ENCODE data around the gene SLC39A10. TPM values are rescaled to one million over a fixed set of nuclear protein-coding genes. Genes with fewer than 3 reads are reported as not detected.
A peak's percentile ranks its signal among the peaks of the same experiment; 100 is the strongest.

SLC39A10 gene, protein sequence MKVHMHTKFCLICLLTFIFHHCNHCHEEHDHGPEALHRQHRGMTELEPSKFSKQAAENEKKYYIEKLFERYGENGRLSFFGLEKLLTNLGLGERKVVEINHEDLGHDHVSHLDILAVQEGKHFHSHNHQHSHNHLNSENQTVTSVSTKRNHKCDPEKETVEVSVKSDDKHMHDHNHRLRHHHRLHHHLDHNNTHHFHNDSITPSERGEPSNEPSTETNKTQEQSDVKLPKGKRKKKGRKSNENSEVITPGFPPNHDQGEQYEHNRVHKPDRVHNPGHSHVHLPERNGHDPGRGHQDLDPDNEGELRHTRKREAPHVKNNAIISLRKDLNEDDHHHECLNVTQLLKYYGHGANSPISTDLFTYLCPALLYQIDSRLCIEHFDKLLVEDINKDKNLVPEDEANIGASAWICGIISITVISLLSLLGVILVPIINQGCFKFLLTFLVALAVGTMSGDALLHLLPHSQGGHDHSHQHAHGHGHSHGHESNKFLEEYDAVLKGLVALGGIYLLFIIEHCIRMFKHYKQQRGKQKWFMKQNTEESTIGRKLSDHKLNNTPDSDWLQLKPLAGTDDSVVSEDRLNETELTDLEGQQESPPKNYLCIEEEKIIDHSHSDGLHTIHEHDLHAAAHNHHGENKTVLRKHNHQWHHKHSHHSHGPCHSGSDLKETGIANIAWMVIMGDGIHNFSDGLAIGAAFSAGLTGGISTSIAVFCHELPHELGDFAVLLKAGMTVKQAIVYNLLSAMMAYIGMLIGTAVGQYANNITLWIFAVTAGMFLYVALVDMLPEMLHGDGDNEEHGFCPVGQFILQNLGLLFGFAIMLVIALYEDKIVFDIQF
- total RNA-seq (10 to 100 TPM; 21.3 to 83.0 (median 34.6) TPM), polyA plus RNA-seq (10 to 100 TPM in 2 of 3 donors, 1 to 10 TPM in 1; 6.6 to 18.0 (median 11.7) TPM)
- long read RNA-seq, donor 1, full-length matches to known transcripts = 2 of 33 reads
- long read RNA-seq, donor 1, partial matches to known transcripts = 31 of 33 reads
- long read RNA-seq, donor 1, other reads (novel, unspliced or antisense) = 0 of 33 reads
- long read RNA-seq, donor 2, full-length matches to known transcripts = 1 of 12 reads
- long read RNA-seq, donor 2, partial matches to known transcripts = 11 of 12 reads
- long read RNA-seq, donor 2, other reads (novel, unspliced or antisense) = 0 of 12 reads
- long read RNA-seq, donor 3, full-length matches to known transcripts = 2 of 12 reads
- long read RNA-seq, donor 3, partial matches to known transcripts = 10 of 12 reads
- long read RNA-seq, donor 3, other reads (novel, unspliced or antisense) = 0 of 12 reads
- long read RNA-seq, donor 4, partial matches to known transcripts = 9 of 21 reads
- long read RNA-seq, donor 4, other reads (novel, unspliced or antisense) = 11 of 21 reads
- long read RNA-seq, donor 5, full-length matches to known transcripts = 24 of 39 reads
- long read RNA-seq, donor 5, partial matches to known transcripts = 4 of 39 reads
- long read RNA-seq, donor 5, other reads (novel, unspliced or antisense) = 11 of 39 reads
- long read RNA-seq, donor 6, partial matches to known transcripts = 7 of 8 reads
- long read RNA-seq, donor 6, other reads (novel, unspliced or antisense) = 1 of 8 reads
- long read RNA-seq, donor 7, full-length matches to known transcripts = 1 of 13 reads
- long read RNA-seq, donor 7, partial matches to known transcripts = 12 of 13 reads
- long read RNA-seq, donor 7, other reads (novel, unspliced or antisense) = 0 of 13 reads
- long read RNA-seq, donor 8, full-length matches to known transcripts = 4 of 28 reads
- long read RNA-seq, donor 8, partial matches to known transcripts = 24 of 28 reads
- long read RNA-seq, donor 8, other reads (novel, unspliced or antisense) = 0 of 28 reads
- long read RNA-seq, donor 9, full-length matches to known transcripts = 3 of 27 reads
- long read RNA-seq, donor 9, partial matches to known transcripts = 24 of 27 reads
- long read RNA-seq, donor 9, other reads (novel, unspliced or antisense) = 0 of 27 reads
- long read RNA-seq, donor 10 = 0 reads

GRCh38 chr2:195656859-195657633 lies at the start of gene SLC39A10:
Gene SLC39A10, plus strand, starts transcription at chr2:195657226. Its CDS starts 22,817 bp downstream, at chr2:195680043.
- peak; percentile 96 to 99 (median 98) for DNase-seq
- Histone ChIP-seq H3K36me3 (replicated peaks in 1 of 2) (no peaks in the 10 kb centered on the region), H3K27me3 (no peaks in the 10 kb centered on the region), H3K27ac (peak within 1 kb of the TSS; percentile 90 to 98 (median 98)), H3K4me3 (peak within 1 kb of the TSS; percentile 77 to 92 (median 88)), H3K4me1 (replicated peaks in 1 of 2) (peaks cover 18 to 44% of the 10 kb centered on the region in 2 donors), H3K9me3 (replicated peaks in 1 of 3) (no peaks in the 10 kb centered on the region)
- intact Hi-C loops (cut with DNase I) = loop anchor here in 1 of 2 donors (5.0 kb wide), 1 partner anchor 160 kb away; no protein-coding TSS in a partner anchor
- 0 to 1% (median 1%) methylated on average over 10 to 85 of the region's 85 CpGs for WGBS, 4 donors
- TF ChIP-seq CTCF (IDR thresholded peaks at IDR 0.05) = peak; percentile 8 to 60 (median 41)
- TF ChIP-seq POLR2A (IDR thresholded peaks at IDR 0.05) = peak; percentile 91 to 96

DNA sequence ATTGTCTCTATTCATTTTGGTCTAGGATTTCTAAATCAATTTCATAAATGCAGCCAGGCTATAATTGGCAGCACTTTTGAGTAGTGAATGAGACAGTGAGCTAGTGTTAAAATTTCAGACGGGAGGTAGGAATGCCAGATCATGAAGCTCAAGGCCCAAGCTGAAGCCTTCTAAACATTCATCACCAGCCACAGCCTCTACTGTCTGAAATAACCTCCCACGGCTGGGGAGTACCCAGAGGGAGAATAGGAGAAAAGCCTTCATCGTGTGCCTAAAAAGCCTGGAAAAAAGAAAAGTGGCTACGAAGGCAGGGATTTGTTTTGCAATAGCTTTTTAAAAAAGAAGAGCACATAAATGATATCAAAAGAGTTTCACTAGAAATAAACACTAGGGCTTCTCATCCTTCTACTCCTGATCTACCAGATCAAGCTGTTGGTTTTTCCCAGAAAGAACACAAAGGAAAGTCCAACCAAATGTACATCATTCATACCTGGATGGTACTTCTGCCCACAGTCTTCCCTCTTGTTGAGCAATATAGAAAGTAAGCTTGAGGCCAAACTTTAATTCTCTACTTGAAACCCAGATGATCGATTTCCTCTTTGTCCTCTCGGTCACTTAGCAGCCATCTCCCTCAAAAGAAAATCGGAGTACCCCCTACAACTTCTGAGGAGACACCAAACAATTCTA lies 48.1 kb upstream of the SLC39A10 start:
- peaks cover 0 to 4% of the 10 kb centered on the region in 2 donors for H3K4me1 ChIP-seq (replicated peaks in 1 of 2)
- no peaks in the 10 kb centered on the region for H3K27me3 ChIP-seq
- TF ChIP-seq POLR2A (IDR thresholded peaks at IDR 0.05) = no peak
- no peak for TF ChIP-seq CTCF (IDR thresholded peaks at IDR 0.05)
- no peak overlapping the region for H3K4me3 ChIP-seq
- WGBS, 4 donors = 70 to 79% (median 72%) methylated on average over 7 of the region's 7 CpGs
- no peaks in the 10 kb centered on the region for H3K9me3 ChIP-seq (replicated peaks in 1 of 3)
- H3K36me3 ChIP-seq (replicated peaks in 1 of 2) = no peaks in the 10 kb centered on the region
- no peak overlapping the region for H3K27ac ChIP-seq
- intact Hi-C loops (cut with DNase I) = no loop called here
- no peak for DNase-seq

DNA sequence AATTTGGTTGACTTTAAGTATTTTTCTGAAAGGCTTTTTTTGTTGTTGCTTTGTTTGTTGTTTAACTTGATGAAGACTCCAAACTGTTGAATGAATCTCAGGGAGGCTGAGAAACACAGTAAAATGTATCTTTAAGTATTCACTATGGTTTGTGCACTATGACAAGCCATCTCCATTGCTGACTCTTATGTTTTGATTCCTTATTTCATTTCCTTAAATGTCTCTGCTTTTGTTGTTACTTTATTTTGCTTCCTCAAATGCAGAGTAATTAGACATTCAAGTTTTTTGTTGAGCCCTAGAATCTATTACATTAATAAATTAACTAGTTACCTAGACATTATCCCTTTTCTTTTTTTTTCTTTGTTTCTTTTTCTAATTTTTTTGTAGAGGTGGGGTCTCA lies 46.3 kb upstream of the SLC39A10 start:
- Histone ChIP-seq H3K36me3 (replicated peaks in 1 of 2) (no peaks in the 10 kb centered on the region), H3K4me1 (replicated peaks in 1 of 2) (peaks cover 0 to 4% of the 10 kb centered on the region in 2 donors), H3K27me3 (no peaks in the 10 kb centered on the region), H3K9me3 (replicated peaks in 1 of 3) (no peaks in the 10 kb centered on the region), H3K4me3 (no peak overlapping the region), H3K27ac (no peak overlapping the region)
- TF ChIP-seq CTCF (IDR thresholded peaks at IDR 0.05) = no peak
- TF ChIP-seq POLR2A (IDR thresholded peaks at IDR 0.05) = no peak
- no peak for DNase-seq
- intact Hi-C loops (cut with DNase I) = no loop called here
